A673 (cell line): ENCODE results near the gene FIS1.

Experiments
- CTCF ChIP-seq: fragments of 300-800, 200-600 bp; sonication (generic); conservative IDR thresholded peaks from 2 replicates; pipeline ENCODE4 v1.5.1; 2017; ENCODE audit warnings: low read depth, mild to moderate bottlenecking, antibody characterized with exemption, low read length, moderate library complexity, mixed read lengths
- EZH2 ChIP-seq: fragments of 200-600 bp; sonication (generic); IDR thresholded peaks from 2 replicates; pipeline ENCODE4 v1.6.1; 2017; ENCODE audit warnings: borderline replicate concordance, low read depth, mild to moderate bottlenecking, mixed read lengths, antibody characterized with exemption, low read length; ENCODE audit not compliant: poor library complexity, severe bottlenecking

DNA sequence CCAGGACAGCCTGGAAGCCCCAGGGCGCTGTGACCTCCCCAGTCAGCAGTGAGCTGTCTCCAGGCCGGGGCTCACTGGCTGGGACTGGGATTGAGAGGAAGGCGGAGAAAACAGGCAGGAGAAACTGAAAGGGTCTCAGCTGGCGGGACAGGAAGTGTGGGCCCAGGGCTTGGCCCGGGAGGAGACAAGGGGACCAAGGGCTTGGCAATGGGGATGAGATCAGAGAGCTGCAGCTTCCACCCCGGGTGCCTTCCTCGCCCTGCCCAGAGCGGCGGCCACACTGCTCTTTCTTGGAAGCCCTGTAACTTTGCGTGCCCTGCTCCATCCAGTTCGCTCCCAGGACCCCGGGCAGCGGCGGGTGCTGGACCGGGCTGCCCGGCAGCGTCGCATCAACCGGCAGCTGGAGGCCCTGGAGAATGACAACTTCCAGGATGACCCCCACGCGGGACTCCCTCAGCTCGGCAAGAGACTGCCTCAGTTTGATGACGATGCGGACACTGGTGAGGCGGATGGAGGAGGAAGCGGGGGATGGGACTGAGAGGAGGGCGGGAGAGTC lies 22.5 kb downstream of the FIS1 start:
- TF ChIP-seq CTCF, result no peak
- TF ChIP-seq EZH2, result no peak
